A549 (cell line): ENCODE measurements around the gene GOLGA8J. TPM values are rescaled to one million over a fixed set of nuclear protein-coding genes. Genes with fewer than 3 reads are reported as not detected.

Experiments used
- ATAC-seq, 2 experiments: fragments of 200-7000 bp in 1 of 2; fragments of >200 bp in 1 of 2; cut with Nextera tagmentation in 1 of 2; cut with Tn5 transposase in 1 of 2; 3 replicates each; pipeline versions ENCODE4 v1.8.0 to v1.9.1; 2018 to 2020; ENCODE audit warnings: mild to moderate bottlenecking in 1 of 2, moderate library complexity in 1 of 2
- CTCF ChIA-PET: fragments of 300-600 bp; sonication (Branson Sonifier 250); formaldehyde crosslinking; extraction: SDS; loops from one replicate; lab custom pipeline; 2021; ENCODE audit warnings: antibody characterized with exemption, inconsistent platforms; lab: Yijun Ruan, JAX
- POLR2A ChIA-PET: fragments of 350-600 bp; formaldehyde crosslinking; extraction: SDS; loops from one replicate; lab custom pipeline; 2021; ENCODE audit warnings: antibody characterized with exemption, inconsistent platforms; lab: Yijun Ruan, JAX
- DNase-seq, 2 experiments: peaks; one replicate each; pipeline versions ENCODE4 v3.0.0 to v3.0.0-alpha.2; 2011 to 2016; ENCODE audit warnings: low read depth in 1 of 2, low spot score in 1 of 2
- FAIRE-seq: peaks from 2 replicates; lab custom pipeline; 2011; peaks lifted over from hg19 to GRCh38; lab: Jason Lieb, UNC
- H3K27ac ChIP-seq, 2 experiments: fragments of >200 bp; sonication (Bioruptor Twin); formaldehyde crosslinking; 3 replicates each; pipeline ENCODE4 v1.5.1; 2016 to 2017
- H3K4me1 ChIP-seq: fragments of >200 bp; sonication (Bioruptor Twin); formaldehyde crosslinking; 3 replicates; pipeline ENCODE4 v1.6.1; 2016
- H3K4me2 ChIP-seq: fragments of >200 bp; sonication (Bioruptor Twin); formaldehyde crosslinking; 3 replicates; pipeline ENCODE4 v1.6.1; 2016
- H3K4me3 ChIP-seq: fragments of >200 bp; sonication (Bioruptor Twin); formaldehyde crosslinking; 3 replicates; pipeline ENCODE4 v1.5.1; 2016
- H3K9me3 ChIP-seq: fragments of >200 bp; sonication (Bioruptor Twin); formaldehyde crosslinking; 3 replicates; pipeline ENCODE4 v1.6.1; 2016
- BCL3 ChIP-seq: fragments of >200 bp; sonication (Bioruptor Twin); formaldehyde crosslinking; IDR thresholded peaks from 3 replicates; pipeline ENCODE4 v1.6.1; 2016
- CEBPB ChIP-seq, 2 experiments: fragments of >200 bp in 1 of 2; sonication (Bioruptor Twin) in 1 of 2; formaldehyde crosslinking in 1 of 2; IDR thresholded peaks; 2 replicates each; pipeline ENCODE4 v1.6.1; 2012 to 2016
- ESRRA ChIP-seq: fragments of 150-350 bp; IDR thresholded peaks from 2 replicates; pipeline ENCODE4 v1.6.1; 2014; ENCODE audit warnings: mild to moderate bottlenecking, low read length, borderline replicate concordance
- FOXS1 ChIP-seq: fragments of 250-450 bp; sonication (Bioruptor Pico); IDR thresholded peaks from 2 replicates; pipeline ENCODE4 v1.5.0; 2020; ENCODE audit warnings: mild to moderate bottlenecking, moderate library complexity
- GATA3 ChIP-seq: IDR thresholded peaks from 2 replicates; pipeline ENCODE4 v1.6.1; 2012; ENCODE audit warnings: borderline replicate concordance
- HMGXB4 ChIP-seq: fragments of 250-450 bp; sonication (Bioruptor Pico); IDR thresholded peaks from 2 replicates; pipeline ENCODE4 v1.5.0; 2021; ENCODE audit warnings: mild to moderate bottlenecking, moderate library complexity, borderline replicate concordance
- MAZ ChIP-seq: fragments of 150-350 bp; IDR thresholded peaks from 2 replicates; pipeline ENCODE4 v1.6.1; 2014; ENCODE audit warnings: antibody characterized with exemption, low read depth, low read length, borderline replicate concordance
- REST ChIP-seq: fragments of 200-600 bp; sonication (generic); IDR thresholded peaks from 2 replicates; pipeline ENCODE4 v1.6.1; 2016; ENCODE audit warnings: antibody characterized with exemption, mild to moderate bottlenecking, moderate library complexity
- WGBS: methylation state at CpG from one replicate; pipeline ENCODE4 v1.1.6; 2017; ENCODE audit errors: missing lambda C conversion rate; 5-methylcytosine and 5-hydroxymethylcytosine counted together
- polyA plus RNA-seq, 4 experiments: library from polyadenylated mRNA; depleted of rRNA in 3 of 4; stranded (reverse); fragments of >200 nt; fragmentation: RNase III in 1 of 4; extraction: RNeasy Plus Mini Kit Qiagen cat#74134 plus additional on column Dnase treatment in 1 of 4; gene quantifications; 2 replicates in 3 of 4; 3 replicates in 1 of 4; pipeline ENCODE4 v1.2.3, GENCODE V29; 2011 to 2017
- TF ChIP-seq, protein P1 (sequence below): fragments of >200 bp; sonication (Bioruptor Twin); formaldehyde crosslinking; IDR thresholded peaks from 3 replicates; pipeline ENCODE4 v1.5.1; 2016
- TF ChIP-seq, protein P2 (sequence below): fragments of >200 bp; sonication (Bioruptor Twin); formaldehyde crosslinking; IDR thresholded peaks from 2 replicates; pipeline ENCODE4 v1.6.1; 2016

GOLGA8J gene
- polyA plus RNA-seq, 2 of the 4 experiments (the other 2 are of a cell fraction): 0.09 to 0.23 TPM

- no peak for TF ChIP-seq HMGXB4 (CRISPR knock-in tag)
- TF ChIP-seq ESRRA: no peak
- TF ChIP-seq BCL3: no peak
- TF ChIP-seq MAZ: no peak
- TF ChIP-seq, protein P1, sequence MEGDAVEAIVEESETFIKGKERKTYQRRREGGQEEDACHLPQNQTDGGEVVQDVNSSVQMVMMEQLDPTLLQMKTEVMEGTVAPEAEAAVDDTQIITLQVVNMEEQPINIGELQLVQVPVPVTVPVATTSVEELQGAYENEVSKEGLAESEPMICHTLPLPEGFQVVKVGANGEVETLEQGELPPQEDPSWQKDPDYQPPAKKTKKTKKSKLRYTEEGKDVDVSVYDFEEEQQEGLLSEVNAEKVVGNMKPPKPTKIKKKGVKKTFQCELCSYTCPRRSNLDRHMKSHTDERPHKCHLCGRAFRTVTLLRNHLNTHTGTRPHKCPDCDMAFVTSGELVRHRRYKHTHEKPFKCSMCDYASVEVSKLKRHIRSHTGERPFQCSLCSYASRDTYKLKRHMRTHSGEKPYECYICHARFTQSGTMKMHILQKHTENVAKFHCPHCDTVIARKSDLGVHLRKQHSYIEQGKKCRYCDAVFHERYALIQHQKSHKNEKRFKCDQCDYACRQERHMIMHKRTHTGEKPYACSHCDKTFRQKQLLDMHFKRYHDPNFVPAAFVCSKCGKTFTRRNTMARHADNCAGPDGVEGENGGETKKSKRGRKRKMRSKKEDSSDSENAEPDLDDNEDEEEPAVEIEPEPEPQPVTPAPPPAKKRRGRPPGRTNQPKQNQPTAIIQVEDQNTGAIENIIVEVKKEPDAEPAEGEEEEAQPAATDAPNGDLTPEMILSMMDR: no peak
- TF ChIP-seq CEBPB (IDR thresholded peaks at IDR 0.05): no peak
- TF ChIP-seq, protein P2, sequence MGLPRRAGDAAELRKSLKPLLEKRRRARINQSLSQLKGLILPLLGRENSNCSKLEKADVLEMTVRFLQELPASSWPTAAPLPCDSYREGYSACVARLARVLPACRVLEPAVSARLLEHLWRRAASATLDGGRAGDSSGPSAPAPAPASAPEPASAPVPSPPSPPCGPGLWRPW: no peak
Measured at GRCh38 chr15:30033763-30034162, 49.0 kb upstream of the GOLGA8J start (continued).

- Histone ChIP-seq H3K27ac (no peak overlapping the region), H3K9me3 (no peaks in the 10 kb centered on the region; the same call in 2 of the 3 replicates), H3K4me1 (0 out of 3 replicates have a peak, but pooled peaks cover 11% of the 10 kb centered on the region), H3K4me2 (no peak overlapping the region), H3K4me3 (no peak overlapping the region)
- ChIA-PET CTCF (no interaction called here), POLR2A (no interaction called here)
- TF ChIP-seq GATA3 (no peak), REST (no peak), FOXS1 (CRISPR knock-in tag) (no peak)
- WGBS: 62% methylated on average over 6 of the region's 6 CpGs
- DNase-seq: no peak
- peak; percentile 51 for FAIRE-seq
- no peak for ATAC-seq
Measured at GRCh38 chr15:30036036-30036703, 46.6 kb upstream of the GOLGA8J start.
